GM18868 (cell line): ENCODE data around the gene ZNF546.
"Not testable (repeated sequence)": the region's sequence is repeated elsewhere in the genome, so short reads cannot be mapped to it uniquely, and the experiment has no call there.

Source experiments
- ATAC-seq: cut with Tn5 transposase; IDR thresholded peaks from one replicate; pipeline ENCODE4 v1.9.1; 2021; ENCODE audit warnings: mild to moderate bottlenecking, moderate library complexity; ENCODE audit not compliant: unreplicated experiment

ZNF546 gene

GRCh38 chr19:39996811-39997637 lies at the start of gene ZNF546:
Gene ZNF546, plus strand, starts transcription at chr19:39997060. Its CDS starts 1,267 bp downstream, at chr19:39998327.
- peak; percentile 87 for ATAC-seq

GRCh38 chr19:39949026-39949747 lies 47.7 kb upstream of the ZNF546 start:
- no peak for ATAC-seq

- ATAC-seq: no peak
These were observed 45.7 kb upstream of the ZNF546 start for GRCh38 chr19:39951065-39951650.

- ATAC-seq: no peak
These were observed 45.2 kb upstream of the ZNF546 start for GRCh38 chr19:39951686-39952085.

- ATAC-seq: no peak
These were observed 42.9 kb upstream of the ZNF546 start for GRCh38 chr19:39953915-39954314.

- ATAC-seq: not testable (repeated sequence)
These were observed 39.0 kb upstream of the ZNF546 start for GRCh38 chr19:39957886-39958285.

GRCh38 chr19:39958942-39959341 lies 37.9 kb upstream of the ZNF546 start:
- not testable (repeated sequence) for ATAC-seq

- ATAC-seq: not testable (repeated sequence)
These were observed 37.5 kb upstream of the ZNF546 start for GRCh38 chr19:39959407-39959806.

- no peak for ATAC-seq
These were observed 33.0 kb upstream of the ZNF546 start for GRCh38 chr19:39963898-39964297.

- ATAC-seq: no peak
These were observed 30.2 kb upstream of the ZNF546 start for GRCh38 chr19:39966617-39967016.

- ATAC-seq: no peak
These were observed 29.3 kb upstream of the ZNF546 start for GRCh38 chr19:39967561-39967960.

- no peak for ATAC-seq
These were observed 28.1 kb upstream of the ZNF546 start for GRCh38 chr19:39968789-39969188.

GRCh38 chr19:39969266-39969665 lies 27.6 kb upstream of the ZNF546 start:
- ATAC-seq: no peak

- no peak for ATAC-seq
These were observed 27.0 kb upstream of the ZNF546 start for GRCh38 chr19:39969681-39970424.

- peak; percentile 10 for ATAC-seq
These were observed 26.5 kb upstream of the ZNF546 start for GRCh38 chr19:39970425-39970674.

GRCh38 chr19:39970675-39971379 lies 26.0 kb upstream of the ZNF546 start, which contains the start of gene PSMC4:
Gene PSMC4, plus strand, starts transcription at chr19:39971165. Its CDS starts 38 bp downstream, at chr19:39971203.
- ATAC-seq: peak; percentile 95

GRCh38 chr19:39971380-39972035 lies 25.4 kb upstream of the ZNF546 start:
- ATAC-seq: no peak

GRCh38 chr19:39974377-39975155 lies 22.3 kb upstream of the ZNF546 start:
- no peak for ATAC-seq

GRCh38 chr19:39982883-39983282 lies 14.0 kb upstream of the ZNF546 start:
- no peak for ATAC-seq
